Measurements from ENCODE around the gene GRB7.
"Not testable (repeated sequence)": the region's sequence is repeated elsewhere in the genome, so short reads cannot be mapped to it uniquely, and the experiment has no call there.

Gene GRB7

DNA sequence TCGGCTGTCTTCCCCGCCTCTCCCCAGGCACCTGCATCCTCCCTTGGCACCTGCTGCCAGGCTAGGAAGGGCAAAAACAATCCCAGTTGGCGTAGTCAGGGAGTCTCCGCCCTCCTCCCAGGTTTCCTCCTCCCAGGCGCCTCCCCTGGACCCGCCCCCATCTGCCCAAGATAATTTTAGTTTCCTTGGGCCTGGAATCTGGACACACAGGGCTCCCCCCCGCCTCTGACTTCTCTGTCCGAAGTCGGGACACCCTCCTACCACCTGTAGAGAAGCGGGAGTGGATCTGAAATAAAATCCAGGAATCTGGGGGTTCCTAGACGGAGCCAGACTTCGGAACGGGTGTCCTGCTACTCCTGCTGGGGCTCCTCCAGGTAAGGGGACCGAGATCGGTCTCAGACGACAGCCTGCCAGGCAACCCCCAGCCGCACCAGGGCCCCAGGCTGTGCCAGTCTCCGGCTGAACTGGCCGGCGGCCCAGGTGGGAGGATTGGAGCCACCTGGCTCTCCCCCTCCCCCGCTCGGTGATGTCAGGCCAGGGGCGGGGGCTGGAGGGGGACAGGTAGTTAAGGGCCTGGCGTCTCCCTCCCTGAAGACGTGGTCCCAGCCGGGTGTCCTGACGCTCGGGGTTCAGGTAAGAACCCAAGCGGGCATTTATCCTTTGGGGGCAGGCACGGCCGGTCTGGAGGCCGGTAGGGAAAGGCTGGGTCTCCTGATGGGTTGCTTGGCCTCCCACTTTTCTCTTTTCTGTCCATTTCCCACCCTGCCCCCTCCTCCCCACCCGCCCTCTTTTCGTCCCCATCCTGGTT lies at the start of gene GRB7:
TSS of gene GRB7 (plus strand) at position 179 of the 808 bp plus-strand sequence. CDS start 4,364 bp downstream, outside the sequence.
- DNase-seq (no peak), ATAC-seq (no peak)

DNA sequence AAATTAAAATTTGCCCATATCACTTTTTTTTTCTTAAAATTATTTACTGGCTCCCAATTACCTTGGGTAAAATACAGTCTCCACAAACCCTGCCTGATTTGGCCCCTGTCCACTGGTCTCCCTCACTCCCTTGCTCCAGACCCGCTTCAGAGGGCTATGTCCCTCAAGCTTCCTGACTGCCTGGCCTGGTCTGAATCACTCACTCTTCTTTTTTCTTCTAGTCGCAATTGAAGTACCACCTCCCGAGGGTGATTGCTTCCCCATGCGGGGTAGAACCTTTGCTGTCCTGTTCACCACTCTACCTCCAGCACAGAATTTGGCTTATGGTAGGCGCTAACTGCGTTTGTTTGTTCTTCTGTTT lies 49.3 kb upstream of the GRB7 start:
- DNase-seq (no peak), ATAC-seq (no peak)

DNA sequence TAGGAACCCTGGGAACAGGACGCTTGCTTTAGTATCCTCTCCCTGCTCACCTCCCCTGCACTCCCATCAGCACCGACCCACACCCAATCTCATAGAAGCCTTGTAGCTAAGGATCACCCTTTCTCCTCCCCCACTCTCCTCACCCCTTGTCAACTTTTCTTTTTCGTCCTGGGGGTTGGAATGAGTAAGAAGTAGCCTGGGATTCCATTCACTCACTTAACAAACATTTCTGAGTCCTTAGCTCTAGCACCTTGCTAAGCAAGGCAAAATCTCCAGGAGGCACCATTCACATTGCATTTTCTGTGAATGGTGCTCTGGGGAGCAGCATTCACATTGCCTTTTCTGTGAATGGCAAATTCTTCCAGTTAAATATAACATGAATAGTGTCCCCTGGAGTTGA lies 48.8 kb upstream of the GRB7 start:
- ATAC-seq (no peak), DNase-seq (no peak)

DNA sequence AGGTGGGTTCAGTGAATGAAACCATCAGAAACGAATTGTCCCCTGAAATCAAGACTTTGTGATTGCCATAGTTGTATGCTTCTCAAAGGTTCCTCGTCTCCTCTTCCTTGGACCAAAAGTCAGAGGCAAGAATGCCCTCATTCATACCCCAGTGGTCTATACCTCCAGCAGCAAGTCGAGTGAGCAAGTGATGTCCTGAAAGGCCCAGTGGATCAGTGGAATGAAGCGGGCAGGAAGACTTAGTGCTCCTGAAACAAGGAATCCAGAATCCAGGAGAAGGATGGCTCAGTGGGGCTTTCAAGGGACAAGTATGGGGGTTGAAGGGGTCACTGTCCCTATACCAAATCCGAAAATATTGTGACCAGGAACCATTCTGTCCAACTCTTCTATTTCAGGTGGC lies 43.1 kb upstream of the GRB7 start:
- DNase-seq (no peak), ATAC-seq (no peak)

DNA sequence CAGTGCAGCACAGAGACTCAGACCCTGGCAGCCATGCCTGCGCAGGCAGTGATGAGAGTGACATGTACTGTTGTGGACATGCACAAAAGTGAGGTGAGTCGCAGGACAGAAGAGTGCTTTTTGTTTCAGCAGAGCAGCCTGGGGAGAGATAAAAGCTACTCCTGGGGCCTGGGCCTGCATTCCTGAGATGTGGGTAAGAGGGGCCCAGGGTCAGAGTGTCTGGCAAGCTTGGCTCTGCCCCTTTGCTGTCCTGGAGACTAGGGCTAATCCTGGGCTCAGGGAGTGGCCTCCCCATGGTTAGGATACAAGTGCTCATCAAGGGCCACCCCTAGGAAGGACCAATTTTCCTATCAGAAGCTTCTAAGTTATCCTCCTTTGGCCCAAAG lies 42.7 kb upstream of the GRB7 start:
- DNase-seq (no peak), ATAC-seq (no peak)

DNA sequence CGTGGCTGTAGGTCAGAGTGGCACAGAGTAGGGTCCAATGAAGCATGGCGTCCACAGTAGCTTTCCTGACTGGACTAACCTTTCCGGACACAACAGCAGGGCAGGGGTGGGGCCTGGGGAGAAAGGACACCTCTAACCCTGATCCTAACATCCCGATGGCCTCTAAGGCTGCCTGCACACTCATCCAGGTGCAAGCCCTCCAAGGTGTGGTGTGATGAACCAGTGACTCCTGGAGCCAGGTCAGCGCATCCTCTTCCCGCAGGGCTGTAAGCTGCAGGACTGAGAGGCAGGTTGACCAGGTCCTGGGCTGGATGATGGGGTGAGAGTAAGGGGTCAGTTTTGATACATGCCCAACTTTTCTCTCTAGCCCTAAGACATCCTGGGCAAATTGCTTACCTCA lies 41.0 kb upstream of the GRB7 start:
- ATAC-seq (no peak), DNase-seq (no peak)

DNA sequence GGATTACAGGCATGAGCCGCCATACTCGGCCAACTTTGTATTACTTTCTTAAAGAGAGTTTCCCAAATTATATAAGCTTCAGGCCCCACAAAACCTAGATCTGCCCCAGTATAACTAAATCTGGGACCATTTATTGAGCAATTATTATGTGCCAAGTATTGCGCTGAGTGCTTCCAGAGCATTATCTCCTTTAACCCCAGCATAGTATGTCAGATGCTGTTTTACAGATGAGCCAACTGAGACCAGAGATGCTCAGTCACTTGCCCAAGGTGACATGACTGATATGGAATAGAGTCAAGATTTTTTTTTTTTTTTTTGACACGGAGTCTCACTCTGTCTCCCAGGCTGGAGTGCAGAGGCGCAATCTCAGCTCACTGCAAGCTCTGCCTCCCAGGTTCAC lies 39.8 kb upstream of the GRB7 start:
- DNase-seq (no peak), ATAC-seq (no peak)

DNA sequence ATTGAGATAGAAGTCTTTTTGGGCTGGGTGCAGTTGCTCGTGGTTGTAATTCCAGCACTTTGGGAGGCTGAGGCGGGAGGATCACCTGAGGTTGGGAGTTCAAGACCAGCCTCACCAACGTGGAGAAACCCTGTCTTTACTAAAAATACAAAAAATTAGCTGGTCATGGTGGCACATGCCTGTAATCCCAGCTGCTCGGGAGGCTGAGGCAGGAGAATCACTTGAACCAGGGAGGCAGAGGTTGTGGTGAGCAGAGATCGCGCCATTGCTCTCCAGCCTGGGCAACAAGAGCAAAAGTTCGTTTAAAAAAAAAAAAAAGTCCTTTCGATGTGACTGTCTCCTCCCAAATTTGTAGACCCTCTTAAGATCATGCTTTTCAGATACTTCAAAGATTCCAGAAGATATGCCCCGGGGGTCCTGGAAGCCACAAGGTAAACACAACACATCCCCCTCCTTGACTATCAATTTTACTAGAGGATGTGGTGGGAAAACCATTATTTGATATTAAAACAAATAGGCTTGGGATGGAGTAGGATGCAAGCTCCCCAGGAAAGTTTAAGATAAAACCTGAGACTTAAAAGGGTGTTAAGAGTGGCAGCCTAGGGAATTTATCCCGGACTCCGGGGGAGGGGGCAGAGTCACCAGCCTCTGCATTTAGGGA lies 38.5 kb upstream of the GRB7 start:
- not testable (repeated sequence) for ATAC-seq, DNase-seq

DNA sequence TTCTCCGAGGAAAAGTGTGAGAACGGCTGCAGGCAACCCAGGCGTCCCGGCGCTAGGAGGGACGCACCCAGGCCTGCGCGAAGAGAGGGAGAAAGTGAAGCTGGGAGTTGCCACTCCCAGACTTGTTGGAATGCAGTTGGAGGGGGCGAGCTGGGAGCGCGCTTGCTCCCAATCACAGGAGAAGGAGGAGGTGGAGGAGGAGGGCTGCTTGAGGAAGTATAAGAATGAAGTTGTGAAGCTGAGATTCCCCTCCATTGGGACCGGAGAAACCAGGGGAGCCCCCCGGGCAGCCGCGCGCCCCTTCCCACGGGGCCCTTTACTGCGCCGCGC lies 38.0 kb upstream of the GRB7 start, which contains the start of gene ERBB2:
TSS of gene ERBB2 (plus strand) at position 247 of the 330 bp plus-strand sequence. CDS start 175 bp downstream, outside the sequence.
- ATAC-seq (no peak), DNase-seq (no peak)

DNA sequence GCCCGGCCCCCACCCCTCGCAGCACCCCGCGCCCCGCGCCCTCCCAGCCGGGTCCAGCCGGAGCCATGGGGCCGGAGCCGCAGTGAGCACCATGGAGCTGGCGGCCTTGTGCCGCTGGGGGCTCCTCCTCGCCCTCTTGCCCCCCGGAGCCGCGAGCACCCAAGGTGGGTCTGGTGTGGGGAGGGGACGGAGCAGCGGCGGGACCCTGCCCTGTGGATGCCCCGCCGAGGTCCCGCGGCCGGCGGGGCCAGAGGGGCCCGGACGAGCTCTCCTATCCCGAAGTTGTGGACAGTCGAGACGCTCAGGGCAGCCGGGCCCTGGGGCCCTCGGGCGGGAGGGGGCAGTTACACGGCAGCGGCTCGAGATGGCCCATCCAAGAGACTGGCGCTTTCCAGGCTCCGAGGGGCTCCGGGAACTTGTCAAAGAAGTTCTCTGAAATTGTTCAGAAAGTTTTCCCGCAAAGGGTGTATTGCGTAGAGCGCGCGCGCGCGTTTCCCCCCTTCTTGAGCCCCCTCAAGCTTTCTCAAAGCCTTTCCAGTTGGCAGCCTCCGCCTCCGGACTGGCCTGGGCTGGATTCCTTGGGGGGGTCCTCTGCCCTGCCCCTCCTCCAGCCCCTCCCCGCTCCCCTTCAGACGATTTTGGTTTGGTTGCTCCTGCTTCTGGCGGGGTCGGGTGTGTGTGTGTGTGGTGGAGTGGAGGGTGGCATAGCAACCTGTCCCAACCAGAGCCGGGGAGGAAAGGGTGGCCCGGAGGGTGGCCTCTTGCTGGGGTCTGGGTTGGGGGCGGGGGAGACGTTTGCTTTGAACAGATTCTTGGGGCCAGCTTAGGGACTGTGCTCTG lies 37.4 kb upstream of the GRB7 start:
- DNase-seq (no peak), ATAC-seq (no peak)

DNA sequence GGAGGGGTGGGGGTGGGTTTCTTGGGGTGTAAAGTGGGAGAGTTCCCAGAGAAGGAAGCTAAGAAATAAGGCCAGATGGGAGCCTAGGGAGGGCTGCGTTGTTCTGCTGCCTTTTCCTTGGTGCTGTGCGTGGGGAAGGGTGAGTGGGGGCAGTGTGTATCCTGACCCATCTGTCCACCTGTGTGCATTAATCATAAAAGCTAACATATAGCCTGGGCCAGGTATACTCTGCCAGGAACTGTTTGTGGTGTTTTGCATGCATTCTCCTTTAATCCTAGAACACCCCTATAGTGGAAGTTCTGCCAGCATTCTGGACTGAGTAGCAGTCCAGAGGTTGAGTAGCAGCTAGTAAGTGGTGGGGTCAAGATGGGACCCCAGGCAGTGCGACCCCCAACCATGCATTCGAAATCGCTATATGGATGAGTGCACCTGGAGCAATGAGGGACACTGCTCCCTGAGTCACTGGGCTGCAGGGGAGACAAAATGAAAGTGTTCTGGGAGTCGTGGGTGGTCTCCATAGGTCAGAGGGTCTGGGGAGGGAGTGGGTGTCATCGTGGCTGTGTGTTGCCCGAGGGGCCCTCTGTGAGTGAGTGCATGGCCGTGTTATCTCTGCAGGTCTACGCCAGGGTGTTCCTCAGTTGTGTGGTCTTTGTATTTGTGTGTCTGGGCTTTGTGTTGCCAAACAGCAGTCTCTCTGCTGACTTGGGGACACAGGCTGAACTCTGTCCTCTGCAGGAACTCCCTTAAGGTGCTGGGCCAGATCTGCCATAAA lies 36.5 kb upstream of the GRB7 start:
- ATAC-seq (no peak), DNase-seq (no peak)

DNA sequence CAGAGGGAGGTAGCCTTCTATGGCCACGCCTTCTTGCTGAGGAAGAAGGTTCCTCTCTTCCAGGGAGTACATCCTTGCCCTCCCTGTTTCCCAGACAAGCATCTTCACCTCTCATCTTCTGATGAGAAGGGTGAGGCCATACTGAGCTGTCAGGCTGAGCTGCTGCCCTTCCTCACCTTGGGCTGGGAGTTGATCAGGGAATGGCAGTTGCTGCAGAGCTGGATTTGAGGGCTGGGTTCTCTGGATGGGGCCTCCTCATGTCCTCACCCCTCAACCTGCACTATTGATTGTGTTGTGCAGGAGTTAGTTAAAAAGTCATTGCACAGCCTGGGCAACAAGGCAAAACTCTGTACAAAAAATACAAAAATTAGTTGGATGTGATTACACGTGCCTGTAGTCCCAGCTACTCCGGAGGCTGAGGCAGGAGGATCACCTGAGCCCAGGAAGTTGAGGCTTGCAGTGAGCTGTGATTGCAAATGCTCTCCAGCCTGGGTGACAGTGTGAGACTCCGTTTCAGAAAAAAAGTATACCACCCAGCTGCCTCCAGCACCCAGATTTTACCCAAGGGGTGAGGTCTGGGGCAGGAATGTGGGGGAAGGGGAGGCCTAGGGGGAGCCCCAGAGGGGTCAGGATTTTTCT lies 35.8 kb upstream of the GRB7 start:
- no peak for ATAC-seq
- DNase-seq, result no peak

DNA sequence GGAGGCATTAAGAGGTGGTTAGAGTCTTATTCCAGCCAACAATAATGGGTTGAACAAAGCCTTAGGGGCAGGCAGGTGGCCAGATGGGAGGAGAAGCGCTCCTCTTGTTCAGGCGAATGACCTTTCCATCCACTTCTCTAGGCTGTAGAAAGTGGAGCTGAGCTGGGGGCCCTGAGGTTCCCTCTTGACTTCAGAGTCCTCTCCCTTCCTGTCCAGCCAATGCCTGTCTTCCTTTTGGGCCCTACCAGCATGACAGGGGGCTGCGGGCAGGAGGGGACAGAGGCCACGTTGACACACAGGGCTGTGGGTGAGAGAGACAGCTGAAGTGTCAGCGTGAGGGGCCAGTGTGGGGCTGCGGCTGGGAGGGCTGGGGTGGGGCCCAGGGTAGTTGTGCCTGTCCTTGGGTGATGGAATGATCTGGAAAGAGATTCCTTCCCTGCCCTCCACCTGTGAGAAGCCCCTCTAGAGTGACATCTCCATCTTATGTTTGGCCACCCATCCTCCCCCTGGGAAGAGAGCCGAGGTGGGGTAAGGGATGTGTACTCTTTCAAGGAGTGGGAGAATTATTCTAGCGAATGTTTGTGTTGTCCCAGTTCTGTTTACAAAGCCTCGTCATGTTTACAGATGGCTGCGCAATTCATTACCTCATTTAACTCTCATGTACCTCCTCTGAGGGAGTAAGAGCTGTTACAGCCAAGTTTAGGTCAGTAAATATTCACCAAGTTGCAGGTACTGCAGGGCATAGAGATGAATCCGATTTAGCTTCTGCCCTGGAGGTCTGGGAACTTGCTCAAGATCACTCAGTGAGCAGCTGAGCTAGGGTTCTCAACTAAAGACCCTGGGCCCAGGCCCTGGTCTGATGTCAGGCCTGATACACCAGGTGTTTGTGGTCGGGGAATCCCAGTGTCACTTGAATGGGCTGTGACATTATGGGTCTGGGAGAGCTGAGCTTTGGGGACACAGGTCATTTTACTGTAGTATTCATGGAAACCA lies 34.5 kb upstream of the GRB7 start:
- no peak for ATAC-seq
- DNase-seq, result no peak

DNA sequence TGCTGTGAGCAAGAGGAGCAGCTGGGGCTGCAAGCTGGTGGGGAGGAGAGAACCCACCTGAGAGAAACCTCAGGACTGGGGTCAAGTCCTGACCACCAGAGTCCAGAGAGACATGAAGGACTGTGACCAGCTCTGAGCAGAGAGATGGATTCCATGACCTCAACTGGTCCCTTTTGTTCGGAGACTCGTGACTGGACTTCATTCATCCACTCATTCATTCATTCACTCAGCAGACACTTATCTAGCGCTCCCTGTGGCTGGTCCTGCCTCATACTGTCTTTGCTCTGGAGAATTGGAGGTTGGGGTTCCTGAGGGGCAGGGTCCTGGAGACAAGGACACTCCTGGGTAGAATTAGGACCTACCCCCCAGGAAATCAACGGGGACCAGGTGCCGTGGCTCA lies 33.8 kb upstream of the GRB7 start:
- no peak for DNase-seq
- no peak for ATAC-seq

DNA sequence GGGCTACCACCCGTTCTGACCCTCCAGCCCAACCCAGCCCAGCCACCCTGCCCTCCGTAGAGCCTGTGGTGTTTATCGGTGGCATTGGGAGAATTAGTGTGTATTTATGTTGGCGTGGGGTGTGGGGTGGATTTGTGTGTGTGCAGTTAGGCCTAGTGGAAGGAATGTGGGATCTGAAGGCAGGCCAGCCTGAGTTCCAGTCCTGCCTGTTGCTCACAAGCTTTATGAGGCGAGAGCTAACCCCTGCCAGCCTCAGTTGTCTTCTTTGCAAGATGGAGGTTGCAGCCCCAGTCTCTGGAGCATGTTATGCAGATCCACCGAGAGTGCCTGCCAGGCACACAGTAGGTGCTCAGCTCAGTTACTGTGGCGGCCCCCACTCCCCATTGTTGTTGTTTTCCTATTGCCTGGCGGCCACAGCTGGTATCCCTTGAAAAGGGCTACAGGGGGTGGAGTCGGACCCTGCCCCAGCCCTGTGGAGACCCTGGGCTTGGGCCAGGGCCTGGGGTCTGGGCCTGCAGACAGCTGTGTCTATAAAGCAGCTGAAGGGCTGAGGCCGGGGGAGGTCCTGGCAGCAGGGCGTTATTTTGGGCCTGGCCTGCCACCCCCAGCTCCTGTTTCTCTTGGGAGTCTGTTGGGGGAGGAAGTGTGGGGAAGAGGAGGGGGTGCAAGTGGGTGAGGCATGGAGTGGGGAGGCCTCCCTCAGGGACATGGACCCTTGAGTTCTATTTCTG lies 32.8 kb upstream of the GRB7 start:
- ATAC-seq, result no peak
- no peak for DNase-seq

DNA sequence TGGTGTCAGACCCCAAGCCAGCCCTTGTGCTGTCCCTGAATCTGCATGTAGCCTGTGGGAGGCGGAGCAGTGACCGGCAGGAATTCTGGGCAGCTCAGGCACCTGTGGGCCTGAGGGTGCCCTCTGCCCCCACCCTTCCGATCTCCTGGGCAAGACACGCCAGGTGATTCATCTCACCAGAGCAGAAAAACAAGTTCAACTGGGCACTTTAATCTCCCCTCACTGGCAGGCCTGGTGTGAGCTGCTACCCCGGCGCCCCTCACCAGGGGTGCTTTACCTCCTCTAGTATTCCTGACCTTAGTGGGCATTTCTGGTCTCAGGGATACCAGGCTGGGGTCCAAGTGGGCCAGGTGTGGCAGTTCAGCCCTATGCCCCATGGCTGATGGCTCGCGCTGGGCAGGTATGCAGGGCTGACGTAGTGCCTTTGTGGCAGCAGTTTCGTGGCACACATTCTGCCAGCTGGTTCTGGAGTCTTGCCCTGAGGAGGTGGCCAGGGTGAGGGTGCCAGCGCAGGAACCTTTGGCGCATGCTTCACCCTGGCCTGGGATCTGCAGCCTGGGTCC lies 31.9 kb upstream of the GRB7 start:
- ATAC-seq (no peak), DNase-seq (no peak)

DNA sequence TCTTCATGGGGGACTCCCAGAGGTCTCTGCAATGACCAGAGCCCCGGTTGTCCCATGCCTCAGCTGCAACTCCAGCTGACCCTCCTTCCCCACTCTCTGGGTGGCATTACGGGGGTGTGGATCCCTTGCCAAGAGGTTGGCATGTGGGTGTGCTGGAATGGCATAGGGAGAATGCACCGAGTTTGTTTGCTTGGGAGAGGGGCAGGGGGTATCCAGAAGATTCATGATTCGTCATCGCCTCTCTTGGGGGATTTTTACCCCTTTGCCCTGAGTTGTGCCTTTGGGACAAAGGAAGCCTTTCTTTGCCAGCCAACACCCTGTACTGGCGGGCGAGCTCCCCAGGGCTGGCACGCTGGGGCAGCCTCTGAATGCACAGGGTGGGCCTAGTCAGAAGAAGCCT lies 31.4 kb upstream of the GRB7 start:
- ATAC-seq, result no peak
- no peak for DNase-seq

DNA sequence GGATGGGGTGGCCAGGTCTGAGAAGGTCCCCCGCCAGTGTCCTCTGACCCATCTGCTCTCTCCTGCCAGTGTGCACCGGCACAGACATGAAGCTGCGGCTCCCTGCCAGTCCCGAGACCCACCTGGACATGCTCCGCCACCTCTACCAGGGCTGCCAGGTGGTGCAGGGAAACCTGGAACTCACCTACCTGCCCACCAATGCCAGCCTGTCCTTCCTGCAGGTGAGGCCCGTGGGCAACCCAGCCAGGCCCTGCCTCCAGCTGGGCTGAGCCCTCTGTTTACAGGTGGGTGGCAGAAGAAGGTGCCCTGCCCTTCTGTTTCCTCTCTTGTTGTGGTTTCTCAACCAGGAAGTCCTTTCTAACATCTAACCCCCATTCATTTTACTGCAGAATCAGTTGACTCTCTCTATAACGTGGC lies 30.8 kb upstream of the GRB7 start:
- ATAC-seq, result no peak
- DNase-seq, result no peak

DNA sequence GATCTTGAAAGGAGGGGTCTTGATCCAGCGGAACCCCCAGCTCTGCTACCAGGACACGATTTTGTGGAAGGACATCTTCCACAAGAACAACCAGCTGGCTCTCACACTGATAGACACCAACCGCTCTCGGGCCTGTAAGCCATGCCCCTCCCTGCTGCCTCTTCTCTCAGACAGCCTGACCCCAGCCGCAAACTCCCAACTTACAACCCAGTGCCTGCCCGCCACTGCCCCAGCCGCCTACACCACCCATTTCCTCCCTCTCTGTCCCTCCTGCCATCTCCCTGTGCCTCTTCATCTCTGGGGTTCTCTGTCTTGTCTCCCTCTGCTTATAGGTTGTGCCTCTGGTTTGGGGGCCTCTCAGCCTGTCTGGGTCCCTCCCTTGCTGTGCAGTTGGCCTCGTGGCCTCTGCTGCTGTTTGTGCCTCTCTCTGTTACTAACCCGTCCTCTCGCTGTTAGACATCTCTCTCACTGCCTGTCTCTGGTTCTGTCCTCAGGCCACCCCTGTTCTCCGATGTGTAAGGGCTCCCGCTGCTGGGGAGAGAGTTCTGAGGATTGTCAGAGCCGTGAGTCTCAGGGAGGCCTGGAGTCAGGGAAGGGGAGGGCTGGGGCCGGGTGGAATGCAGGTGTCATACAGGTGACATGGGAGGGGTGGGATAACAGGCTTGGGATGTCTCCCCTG lies 28.3 kb upstream of the GRB7 start:
- no peak for DNase-seq
- ATAC-seq, result no peak

All from stimulated activated naive CD8-positive, alpha-beta T cell treated with anti-CD3 and anti-CD28 coated beads, Interleukin-15, Interleukin-2, amounts not matched to agents 100 U/mL and 50 U/mL, for 24 hours (primary cell).